HepG2 (cell line): ENCODE measurements around the gene CARHSP1. TPM values are rescaled to one million over a fixed set of nuclear protein-coding genes. Genes with fewer than 3 reads are reported as not detected.

Experiments
- ATAC-seq: fragments of 200-7000 bp; cut with Tn5 transposase; 3 replicates; pipeline ENCODE4 v1.9.1; 2020; ENCODE audit warnings: mild to moderate bottlenecking, moderate library complexity
- BruUV-seq: library from RNA; stranded (reverse); fragments of 400-500 nt; replicated peaks from 2 replicates; lab custom pipeline; 2021; lab: Mats Ljungman, UMichigan
- CTCF ChIA-PET: fragments of 300-600 bp; formaldehyde crosslinking; extraction: SDS; loops from one replicate; lab custom pipeline; 2021; ENCODE audit warnings: low total read pairs, inconsistent platforms, low intra/inter-chr PET ratio; lab: Yijun Ruan, JAX
- POLR2A ChIA-PET: fragments of 350-600 bp; sonication (Branson Sonifier 250); formaldehyde crosslinking; loops from one replicate; lab custom pipeline; 2020; ENCODE audit warnings: antibody characterized with exemption, inconsistent platforms; lab: Yijun Ruan, JAX
- DNase-seq: peaks from one replicate; pipeline ENCODE4 v3.0.0-alpha.2; 2015; ENCODE audit warnings: low spot score
- FAIRE-seq: peaks from 3 replicates; lab custom pipeline; 2011; peaks lifted over from hg19 to GRCh38; lab: Jason Lieb, UNC
- H2AFZ ChIP-seq: one replicate; pipeline ENCODE4 v1.6.1; 2011; ENCODE audit warnings: low read length, inconsistent platforms
- H3K27ac ChIP-seq: fragments of 300-600 bp; 3 replicates; pipeline ENCODE4 v1.8.0; 2011; ENCODE audit warnings: mixed run types, mild to moderate bottlenecking, mixed read lengths, low read length, inconsistent platforms; ENCODE audit not compliant: insufficient read depth; ENCODE audit errors: extremely low read length
- H3K27me3 ChIP-seq, 2 experiments: fragments of 200-600 bp in 1 of 2; 2 replicates in 1 of 2; 3 replicates in 1 of 2; pipeline versions ENCODE4 v1.6.0 to v1.8.0; 2011; ENCODE audit warnings: low read length in 2 of 2, mild to moderate bottlenecking in 2 of 2, moderate library complexity in 2 of 2, inconsistent platforms in 1 of 2; ENCODE audit not compliant: insufficient read depth in 2 of 2, control insufficient read depth in 1 of 2
- H3K36me3 ChIP-seq, 2 experiments: fragments of 200-600 bp in 1 of 2; replicated peaks in 1 of 2; 2 replicates in 1 of 2; 3 replicates in 1 of 2; pipeline versions ENCODE4 v1.5.1 to v1.8.0; 2011; ENCODE audit warnings: low read length in 2 of 2, inconsistent platforms in 1 of 2; ENCODE audit not compliant: insufficient read depth in 2 of 2, control insufficient read depth in 1 of 2
- H3K4me1 ChIP-seq: 2 replicates; pipeline ENCODE4 v1.5.1; 2012; ENCODE audit warnings: low read length, inconsistent platforms; ENCODE audit not compliant: insufficient read depth
- H3K4me2 ChIP-seq: 2 replicates; pipeline ENCODE4 v1.6.0; 2011; ENCODE audit warnings: low read depth, low read length, inconsistent platforms
- H3K4me3 ChIP-seq, 3 experiments: fragments of 200-600 bp in 1 of 3; sonication (generic), shearing (Covaris generic) in 1 of 3; replicated peaks in 1 of 3; 2 replicates each; pipeline ENCODE4 v1.5.1; 2011 to 2016; ENCODE audit warnings: low read length in 3 of 3, inconsistent platforms in 2 of 3, low read depth in 2 of 3, mild to moderate bottlenecking in 2 of 3, control low read depth in 1 of 3, mixed read lengths in 1 of 3; ENCODE audit not compliant: insufficient read depth in 1 of 3
- H3K79me2 ChIP-seq: one replicate; pipeline ENCODE4 v1.6.1; 2011; ENCODE audit warnings: low read length, inconsistent platforms; ENCODE audit not compliant: insufficient read depth
- H3K9ac ChIP-seq: 2 replicates; pipeline ENCODE4 v1.6.0; 2011; ENCODE audit warnings: mild to moderate bottlenecking, low read depth, low read length, inconsistent platforms; ENCODE audit not compliant: insufficient read depth
- H3K9me3 ChIP-seq: 2 replicates; pipeline ENCODE4 v1.5.1; 2012; ENCODE audit warnings: mild to moderate bottlenecking, low read length
- H4K20me1 ChIP-seq: 2 replicates; pipeline ENCODE4 v1.6.0; 2011; ENCODE audit warnings: inconsistent platforms, mild to moderate bottlenecking, low read length, moderate library complexity; ENCODE audit not compliant: insufficient read depth
- ATF4 ChIP-seq, 2 experiments: fragments of 450-650 bp in 1 of 2; sonication (generic) in 1 of 2; formaldehyde crosslinking; IDR thresholded peaks; 2 replicates each; pipeline versions ENCODE4 v1.5.0 to v1.8.0; 2020 to 2022; ENCODE audit warnings: mild to moderate bottlenecking in 1 of 2, missing genetic modification reagents in 1 of 2
- EEA1 ChIP-seq: sonication (generic); formaldehyde crosslinking; IDR thresholded peaks from 2 replicates; pipeline ENCODE4 v1.5.1; 2020; ENCODE audit warnings: mild to moderate bottlenecking, missing genetic modification reagents, borderline replicate concordance
- EED ChIP-seq: sonication (generic); formaldehyde crosslinking; IDR thresholded peaks from 2 replicates; pipeline ENCODE4 v1.5.0; 2020; ENCODE audit warnings: mild to moderate bottlenecking, missing genetic modification reagents
- FOXA1 ChIP-seq, 2 experiments: fragments of 450-650 bp in 1 of 2; sonication (generic) in 1 of 2; formaldehyde crosslinking in 1 of 2; IDR thresholded peaks; 2 replicates each; pipeline versions ENCODE4 v1.4.0 to v1.6.1; 2016 to 2020; ENCODE audit warnings: missing genetic modification reagents in 1 of 2
- GMEB1 ChIP-seq: sonication (generic); formaldehyde crosslinking; IDR thresholded peaks from 2 replicates; pipeline ENCODE4 v1.5.1; 2020; ENCODE audit warnings: missing genetic modification reagents, mild to moderate bottlenecking, borderline replicate concordance
- GPN1 ChIP-seq: sonication (generic); formaldehyde crosslinking; IDR thresholded peaks from 2 replicates; pipeline ENCODE4 v1.5.1; 2020; ENCODE audit warnings: missing genetic modification reagents, borderline replicate concordance
- KLF11 ChIP-seq: IDR thresholded peaks from 2 replicates; pipeline ENCODE4 v1.6.1; 2016; ENCODE audit warnings: missing compliant biosample characterization
- PLSCR1 ChIP-seq: sonication (generic); formaldehyde crosslinking; IDR thresholded peaks from 2 replicates; pipeline ENCODE4 v1.5.0; 2020; ENCODE audit warnings: missing genetic modification reagents, mild to moderate bottlenecking, borderline replicate concordance
- SP1 ChIP-seq, 2 experiments: fragments of 450-650 bp in 1 of 2; sonication (generic) in 1 of 2; formaldehyde crosslinking in 1 of 2; IDR thresholded peaks; 2 replicates each; pipeline versions ENCODE4 v1.4.0 to v1.6.1; 2016 to 2020; ENCODE audit warnings: missing genetic modification reagents in 1 of 2
- ZNF496 ChIP-seq: sonication (generic); formaldehyde crosslinking; IDR thresholded peaks from 2 replicates; pipeline ENCODE4 v1.8.1; 2023; ENCODE audit warnings: mild to moderate bottlenecking, moderate library complexity, missing genetic modification reagents; ENCODE audit not compliant: insufficient replicate concordance
- ZNF543 ChIP-seq: sonication (generic); formaldehyde crosslinking; IDR thresholded peaks from 2 replicates; pipeline ENCODE4 v1.4.0; 2020; ENCODE audit warnings: mild to moderate bottlenecking, missing genetic modification reagents
- ZNF546 ChIP-seq: sonication (generic); formaldehyde crosslinking; conservative IDR thresholded peaks from 2 replicates; pipeline ENCODE4 v1.8.1; 2023; ENCODE audit warnings: mild to moderate bottlenecking, missing genetic modification reagents
- ZNF580 ChIP-seq: IDR thresholded peaks from 2 replicates; pipeline ENCODE4 v1.6.1; 2016; ENCODE audit warnings: low read depth, borderline replicate concordance
- ZNF674 ChIP-seq: sonication (generic); formaldehyde crosslinking; IDR thresholded peaks from 2 replicates; pipeline ENCODE4 v1.5.0; 2020; ENCODE audit warnings: low read depth, mild to moderate bottlenecking, missing genetic modification reagents
- ZNF710 ChIP-seq: sonication (generic); formaldehyde crosslinking; IDR thresholded peaks from 2 replicates; pipeline ENCODE4 v1.5.0; 2020; ENCODE audit warnings: mild to moderate bottlenecking, missing genetic modification reagents, borderline replicate concordance
- WGBS: methylation state at CpG from one replicate; pipeline ENCODE4 v1.1.6; 2017; ENCODE audit warnings: low lambda C conversion rate; 5-methylcytosine and 5-hydroxymethylcytosine counted together
- in situ Hi-C: cut with HindIII; loops from 2 replicates; pipeline ENCODE4 v1.10.0; 2017; ENCODE audit warnings: low pct_unique_long_range_greater_than_20kb; ENCODE audit not compliant: extremely low pct_ligation_motif_present
- intact Hi-C: fragments of 100-400 bp; cut with micrococcal nuclease; formaldehyde crosslinking; loops from one replicate; pipeline ENCODE4 v1.10.0; 2022; ENCODE audit not compliant: unreplicated experiment
- polyA plus RNA-seq, 8 experiments: library from polyadenylated mRNA; depleted of rRNA in 3 of 8; stranded (reverse) in 7 of 8; unstranded in 1 of 8; fragments of >200 nt; fragmentation: Illumina TruSeq in 4 of 8; extraction: Trizol in 4 of 8; gene quantifications; 2 replicates each; pipeline versions ENCODE4 v1.2.1 to v1.2.3, GENCODE V29; 2011 to 2016; ENCODE audit warnings: low read depth in 4 of 8, missing spikeins in 1 of 8, mixed read lengths in 1 of 8; ENCODE audit not compliant: insufficient read depth in 1 of 8
- total RNA-seq, 5 experiments: library from RNA; depleted of rRNA; stranded (reverse); fragments of >200 nt; fragmentation: Illumina TruSeq; extraction: Trizol; gene quantifications; 2 replicates each; pipeline ENCODE4 v1.2.3, GENCODE V29; 2016; ENCODE audit warnings: low read depth in 1 of 5

Gene CARHSP1
- total and polyA plus RNA-seq, 2 of the 13 experiments (the other 11 are each of a cell fraction or from before 2014, with no cell fraction given) = 173 to 345 TPM

- FAIRE-seq (peak; percentile 99), ATAC-seq (peak; percentile 78), DNase-seq (peak; percentile 100)
- Histone ChIP-seq H2AFZ (no peak overlapping the region), H3K27ac (peak overlapping the region; percentile 95), H3K4me3 (peak overlapping the region; percentile 20 to 64 (median 27)), H3K36me3 (peaks cover 4 to 8% of the 10 kb centered on the region in 2 experiments; a peak in 3 of 5 replicates), H3K4me2 (peak overlapping the region; percentile 91), H4K20me1 (peaks cover 57% of the 10 kb centered on the region; the same call in 1 of the 2 replicates), H3K4me1 (peaks cover 81% of the 10 kb centered on the region), H3K9ac (peak overlapping the region; percentile 84), H3K27me3 (no peaks in the 10 kb centered on the region; a peak in 1 of 5 replicates), H3K79me2 (peaks cover 94% of the 10 kb centered on the region), H3K9me3 (no peaks in the 10 kb centered on the region)
- ChIA-PET CTCF (interaction anchor here (1.4 to 1.9 kb wide), 2 partner anchors 10 to 16 kb away, joined by 7 to 14 read pairs; no protein-coding TSS in a partner anchor), POLR2A (interaction anchor here (0.5 to 10.4 kb wide), 25 partner anchors 9 to 1880 kb away, joined by 3 to 235 read pairs (median 5); partner anchors contain the start of genes HAPSTR1, LITAFD, NUBP1 and PMM2)
- intact Hi-C loops (loop anchor here (1.0 to 5.0 kb wide), 3 partner anchors 16 to 187 kb away; partner anchors contain the start of genes PMM2 and TMEM186), in situ Hi-C loops (no loop called here)
- BruUV-seq = no TSS peak
- 15% methylated on average over 17 of the region's 17 CpGs for WGBS
- peak in 1 of 2 experiments; percentile 71; a peak in 2 of 4 replicates for TF ChIP-seq ATF4 (CRISPR knock-in tag; IDR thresholded peaks at IDR 0.05)
- TF ChIP-seq ZNF543 = peak; percentile 99
- peak; percentile 16 for TF ChIP-seq ZNF496 (CRISPR knock-in tag)
- TF ChIP-seq ZNF710 = peak; percentile 96; the same call in 1 of the 2 replicates
- peak; percentile 91; the same call in 1 of the 2 replicates for TF ChIP-seq EED (CRISPR knock-in tag)
- peak; percentile 89 for TF ChIP-seq KLF11
- no peak for TF ChIP-seq PLSCR1 (CRISPR knock-in tag)
- TF ChIP-seq FOXA1 (IDR thresholded peaks at IDR 0.05) = no peak
- peak; percentile 89 for TF ChIP-seq FOXA1 (CRISPR knock-in tag; IDR thresholded peaks at IDR 0.05)
- peak; percentile 84 for TF ChIP-seq GMEB1 (CRISPR knock-in tag)
- peak; percentile 63; the same call in 1 of the 2 replicates for TF ChIP-seq GPN1 (CRISPR knock-in tag)
- peak; percentile 88; the same call in 1 of the 2 replicates for TF ChIP-seq EEA1
- TF ChIP-seq SP1 (IDR thresholded peaks at IDR 0.05) = no peak
- peak; percentile 91 for TF ChIP-seq SP1 (CRISPR knock-in tag; IDR thresholded peaks at IDR 0.05)
- peak; percentile 98 for TF ChIP-seq ZNF580 (CRISPR knock-in tag)
- TF ChIP-seq ZNF674 (CRISPR knock-in tag) = no peak
- TF ChIP-seq ZNF546 (CRISPR knock-in tag) = no peak; the same call in 1 of the 2 replicates
These were observed 5.0 kb downstream of the CARHSP1 start for GRCh38 chr16:8863594-8864424.
